Trophoblast cell (in vitro differentiated cells and primary cell): ENCODE data around the gene DDX54.

Source experiments
- DNase-seq, 2 donors: peaks; one replicate each; pipeline ENCODE4 v3.0.0-alpha.2; 2016
- H2AFZ ChIP-seq: 2 replicates; pipeline ENCODE4 v1.6.1; 2013; ENCODE audit warnings: low read length, moderate library complexity, mild to moderate bottlenecking; ENCODE audit not compliant: insufficient read depth, poor library complexity
- H2AK5ac ChIP-seq: 2 replicates; pipeline ENCODE4 v1.6.1; 2013; ENCODE audit warnings: mild to moderate bottlenecking, low read length
- H2BK120ac ChIP-seq: 2 replicates; pipeline ENCODE4 v1.6.1; 2013; ENCODE audit warnings: low read length, mild to moderate bottlenecking, moderate library complexity; ENCODE audit not compliant: insufficient read depth, poor library complexity
- H2BK12ac ChIP-seq: 2 replicates; pipeline ENCODE4 v1.6.1; 2013; ENCODE audit warnings: mild to moderate bottlenecking, low read length, moderate library complexity
- H2BK5ac ChIP-seq: 2 replicates; pipeline ENCODE4 v1.6.1; 2013; ENCODE audit warnings: low read length, low read depth, moderate library complexity, mild to moderate bottlenecking; ENCODE audit not compliant: poor library complexity
- H3K14ac ChIP-seq: 2 replicates; pipeline ENCODE4 v1.6.1; 2013; ENCODE audit warnings: mild to moderate bottlenecking, low read length
- H3K18ac ChIP-seq: 2 replicates; pipeline ENCODE4 v1.6.1; 2013; ENCODE audit warnings: mild to moderate bottlenecking, low read length
- H3K23ac ChIP-seq: 2 replicates; pipeline ENCODE4 v1.6.1; 2013; ENCODE audit warnings: low read length
- H3K27ac ChIP-seq: 2 replicates; pipeline ENCODE4 v1.5.1; 2013; ENCODE audit warnings: low read depth, mild to moderate bottlenecking, inconsistent platforms, low read length, moderate library complexity
- H3K27me3 ChIP-seq: 2 replicates; pipeline ENCODE4 v1.6.1; 2013; ENCODE audit warnings: inconsistent platforms, mild to moderate bottlenecking, low read length, moderate library complexity; ENCODE audit not compliant: insufficient read depth
- H3K36me3 ChIP-seq, 2 experiments: 1 replicate in 1 of 2; 2 replicates in 1 of 2; pipeline ENCODE4 v1.6.1; 2013; ENCODE audit warnings: low read length in 2 of 2, mild to moderate bottlenecking in 2 of 2, moderate library complexity in 1 of 2; ENCODE audit not compliant: insufficient read depth in 2 of 2, control insufficient read depth in 1 of 2
- H3K4ac ChIP-seq: 2 replicates; pipeline ENCODE4 v1.6.1; 2013; ENCODE audit warnings: low read depth, mild to moderate bottlenecking, low read length, moderate library complexity
- H3K4me1 ChIP-seq, 2 experiments: 1 replicate in 1 of 2; 2 replicates in 1 of 2; pipeline ENCODE4 v1.6.1; 2013; ENCODE audit warnings: low read length in 2 of 2, mild to moderate bottlenecking in 2 of 2, moderate library complexity in 1 of 2; ENCODE audit not compliant: insufficient read depth in 2 of 2, control insufficient read depth in 1 of 2
- H3K4me2 ChIP-seq: 2 replicates; pipeline ENCODE4 v1.6.1; 2013; ENCODE audit warnings: inconsistent platforms, mild to moderate bottlenecking, low read length, moderate library complexity
- H3K4me3 ChIP-seq: 2 replicates; pipeline ENCODE4 v1.5.1; 2013; ENCODE audit warnings: mild to moderate bottlenecking, low read depth, low read length, inconsistent platforms
- H3K79me1 ChIP-seq: one replicate; pipeline ENCODE4 v1.6.1; 2013; ENCODE audit warnings: low read length
- H3K79me2 ChIP-seq: 2 replicates; pipeline ENCODE4 v1.6.1; 2013; ENCODE audit warnings: low read length, mild to moderate bottlenecking; ENCODE audit not compliant: control insufficient read depth, insufficient read depth, poor library complexity
- H3K9ac ChIP-seq: 2 replicates; pipeline ENCODE4 v1.6.1; 2013; ENCODE audit warnings: mild to moderate bottlenecking, low read length
- H3K9me3 ChIP-seq: 2 replicates; pipeline ENCODE4 v1.6.1; 2013; ENCODE audit warnings: low read depth, mild to moderate bottlenecking, control low read depth, inconsistent platforms, low read length; ENCODE audit not compliant: insufficient read depth
- H4K12ac ChIP-seq: 2 replicates; pipeline ENCODE4 v1.6.1; 2013; ENCODE audit warnings: low read depth, mild to moderate bottlenecking, low read length, moderate library complexity
- H4K8ac ChIP-seq: 2 replicates; pipeline ENCODE4 v1.6.1; 2013; ENCODE audit warnings: low read depth, mild to moderate bottlenecking, low read length, moderate library complexity
- H4K91ac ChIP-seq: one replicate; pipeline ENCODE4 v1.6.1; 2013; ENCODE audit warnings: low read depth, mild to moderate bottlenecking, low read length, moderate library complexity
- WGBS: extraction: QIAGEN DNeasy Blood & Tissue Kit; methylation state at CpG from one replicate; pipeline ENCODE4 v1.1.7; 2013; ENCODE audit warnings: missing lambda C conversion rate; ENCODE audit not compliant: insufficient read length, insufficient coverage; ENCODE audit errors: extremely low coverage; 5-methylcytosine and 5-hydroxymethylcytosine counted together

The DDX54 gene

GRCh38 chr12:113204804-113205203 lies 19.5 kb upstream of the DDX54 start:
- peaks cover 2% of the 10 kb centered on the region for H3K9me3 ChIP-seq
- no peaks in the 10 kb centered on the region for H3K79me2 ChIP-seq
- no peak overlapping the region for H2AK5ac ChIP-seq
- H4K8ac ChIP-seq = no peak overlapping the region
- H3K18ac ChIP-seq = no peak overlapping the region
- H2BK5ac ChIP-seq = no peak overlapping the region
- H3K36me3 ChIP-seq = no peaks in the 10 kb centered on the region
- no peak overlapping the region for H2AFZ ChIP-seq
- no peak overlapping the region for H3K4me2 ChIP-seq
- DNase-seq = no peak
- no peak overlapping the region for H3K4ac ChIP-seq
- no peak overlapping the region for H2BK12ac ChIP-seq
- H3K4me3 ChIP-seq = no peak overlapping the region
- peaks cover 0 to 4% of the 10 kb centered on the region in 2 experiments for H3K4me1 ChIP-seq
- H3K27me3 ChIP-seq = no peaks in the 10 kb centered on the region
- no peak overlapping the region for H3K14ac ChIP-seq
- no peak overlapping the region for H3K9ac ChIP-seq
- H3K27ac ChIP-seq = no peak overlapping the region
- no peak overlapping the region for H3K23ac ChIP-seq
- no peak overlapping the region for H4K12ac ChIP-seq
- H3K79me1 ChIP-seq = peaks cover 2% of the 10 kb centered on the region
- H2BK120ac ChIP-seq = no peak overlapping the region
- no peak overlapping the region for H4K91ac ChIP-seq
- no CpG with 5 or more reads among the region's 3 CpGs for WGBS

- no peak overlapping the region for H3K4me2 ChIP-seq
- no peak overlapping the region for H2BK5ac ChIP-seq
- H2BK120ac ChIP-seq = no peak overlapping the region
- no peak overlapping the region for H3K27ac ChIP-seq
- H2AK5ac ChIP-seq = no peak overlapping the region
- H3K27me3 ChIP-seq = no peaks in the 10 kb centered on the region
- H3K79me1 ChIP-seq = peaks cover 2% of the 10 kb centered on the region
- H3K4me3 ChIP-seq = no peak overlapping the region
- no peak overlapping the region for H3K4ac ChIP-seq
- H4K12ac ChIP-seq = no peak overlapping the region
- H3K18ac ChIP-seq = no peak overlapping the region
- no peak overlapping the region for H3K23ac ChIP-seq
- H2BK12ac ChIP-seq = no peak overlapping the region
- peak in 1 of 2 donors; percentile 32 for DNase-seq
- peaks cover 2% of the 10 kb centered on the region for H3K9me3 ChIP-seq
- H3K36me3 ChIP-seq = no peaks in the 10 kb centered on the region
- H3K9ac ChIP-seq = no peak overlapping the region
- no peaks in the 10 kb centered on the region for H3K79me2 ChIP-seq
- H3K4me1 ChIP-seq = peaks cover 0 to 4% of the 10 kb centered on the region in 2 experiments
- H4K91ac ChIP-seq = no peak overlapping the region
- no peak overlapping the region for H3K14ac ChIP-seq
- WGBS = no CpG with 5 or more reads among the region's 8 CpGs
- H4K8ac ChIP-seq = no peak overlapping the region
- H2AFZ ChIP-seq = no peak overlapping the region
These were observed 18.8 kb upstream of the DDX54 start for GRCh38 chr12:113203852-113204760.

- no peak overlapping the region for H2AFZ ChIP-seq
- no peak overlapping the region for H4K12ac ChIP-seq
- no peak overlapping the region for H2BK120ac ChIP-seq
- H4K91ac ChIP-seq = no peak overlapping the region
- H3K27ac ChIP-seq = no peak overlapping the region
- H3K9me3 ChIP-seq = no peaks in the 10 kb centered on the region
- H3K23ac ChIP-seq = no peak overlapping the region
- H3K79me2 ChIP-seq = no peaks in the 10 kb centered on the region
- H3K4me1 ChIP-seq = no peaks in the 10 kb centered on the region
- H3K9ac ChIP-seq = no peak overlapping the region
- H3K79me1 ChIP-seq = peaks cover 2% of the 10 kb centered on the region
- H3K18ac ChIP-seq = no peak overlapping the region
- H2BK12ac ChIP-seq = no peak overlapping the region
- H3K36me3 ChIP-seq = no peaks in the 10 kb centered on the region
- no peak for DNase-seq
- no peak overlapping the region for H3K4ac ChIP-seq
- no peak overlapping the region for H3K14ac ChIP-seq
- no peaks in the 10 kb centered on the region for H3K27me3 ChIP-seq
- H4K8ac ChIP-seq = no peak overlapping the region
- H3K4me3 ChIP-seq = no peak overlapping the region
- WGBS = no CpG with 5 or more reads among the region's 4 CpGs
- no peak overlapping the region for H3K4me2 ChIP-seq
- no peak overlapping the region for H2AK5ac ChIP-seq
- H2BK5ac ChIP-seq = no peak overlapping the region
These were observed 17.2 kb upstream of the DDX54 start for GRCh38 chr12:113202300-113203075.

GRCh38 chr12:113201187-113202177 lies 16.2 kb upstream of the DDX54 start:
- H3K79me1 ChIP-seq = peaks cover under 1% of the 10 kb centered on the region

More at GRCh38 chr12:113201187-113202177, 16.2 kb upstream of the DDX54 start:
- DNase-seq = no peak
- no CpG with 5 or more reads among the region's 14 CpGs for WGBS
- H3K14ac ChIP-seq = no peak overlapping the region
- H4K12ac ChIP-seq = no peak overlapping the region
- no peaks in the 10 kb centered on the region for H3K79me2 ChIP-seq
- H3K23ac ChIP-seq = no peak overlapping the region
- H3K9ac ChIP-seq = peak overlapping the region; percentile 33
- H3K36me3 ChIP-seq = no peaks in the 10 kb centered on the region
- H2BK12ac ChIP-seq = no peak overlapping the region
- H2BK120ac ChIP-seq = no peak overlapping the region
- no peak overlapping the region for H3K4ac ChIP-seq
- no peak overlapping the region for H2AK5ac ChIP-seq
- no peak overlapping the region for H3K4me2 ChIP-seq
- H3K27ac ChIP-seq = no peak overlapping the region
- no peaks in the 10 kb centered on the region for H3K4me1 ChIP-seq
- H3K4me3 ChIP-seq = no peak overlapping the region
- H3K9me3 ChIP-seq = no peaks in the 10 kb centered on the region
- H4K91ac ChIP-seq = no peak overlapping the region
- H2BK5ac ChIP-seq = no peak overlapping the region
- H2AFZ ChIP-seq = no peak overlapping the region
- H3K27me3 ChIP-seq = no peaks in the 10 kb centered on the region
- H4K8ac ChIP-seq = no peak overlapping the region
- no peak overlapping the region for H3K18ac ChIP-seq
